Fibroblast of lung (primary cell): Measurements from ENCODE around the gene SRRM1. TPM values are rescaled to one million over a fixed set of nuclear protein-coding genes. Genes with fewer than 3 reads are reported as not detected.

ENCODE experiments used
- DNase-seq, 2 donors: peaks; one replicate each; pipeline versions ENCODE4 v3.0.0 to v3.0.0-alpha.2; 2010; ENCODE audit warnings: low read depth in 2 of 2
- H2AFZ ChIP-seq: 2 replicates; pipeline ENCODE4 v1.5.1; 2012; ENCODE audit warnings: low read length, control low read depth, inconsistent platforms
- H3K27ac ChIP-seq: 2 replicates; pipeline ENCODE4 v1.5.1; 2011; ENCODE audit warnings: low read length, control low read depth; ENCODE audit not compliant: insufficient read depth
- H3K27me3 ChIP-seq: 2 replicates; pipeline ENCODE4 v1.5.1; 2011; ENCODE audit warnings: mild to moderate bottlenecking, low read length; ENCODE audit not compliant: control insufficient read depth, insufficient read depth
- H3K36me3 ChIP-seq: 2 replicates; pipeline ENCODE4 v1.5.1; 2011; ENCODE audit warnings: low read length; ENCODE audit not compliant: control insufficient read depth, insufficient read depth
- H3K4me1 ChIP-seq: 2 replicates; pipeline ENCODE4 v1.5.1; 2011; ENCODE audit warnings: low read length; ENCODE audit not compliant: control insufficient read depth, insufficient read depth; ENCODE audit errors: extremely low read depth
- H3K4me2 ChIP-seq: 2 replicates; pipeline ENCODE4 v1.5.1; 2011; ENCODE audit warnings: low read length, control low read depth; ENCODE audit not compliant: insufficient read depth; ENCODE audit errors: extremely low read depth
- H3K4me3 ChIP-seq, 4 experiments: fragments of 200-600 bp in 1 of 4; sonication (generic) in 1 of 4; replicated peaks in 1 of 4; 2 replicates each; pipeline ENCODE4 v1.5.1; 2011 to 2016; ENCODE audit warnings: low read length in 4 of 4, low read depth in 3 of 4, mild to moderate bottlenecking in 3 of 4, control low read depth in 2 of 4, inconsistent platforms in 1 of 4, mixed read lengths in 1 of 4; ENCODE audit not compliant: insufficient read depth in 1 of 4; ENCODE audit errors: control extremely low read depth in 1 of 4
- H3K79me2 ChIP-seq: 2 replicates; pipeline ENCODE4 v1.5.1; 2012; ENCODE audit warnings: mild to moderate bottlenecking, low read length, inconsistent platforms; ENCODE audit not compliant: control insufficient read depth, insufficient read depth
- H3K9ac ChIP-seq: 2 replicates; pipeline ENCODE4 v1.5.1; 2011; ENCODE audit warnings: mild to moderate bottlenecking, low read length, control low read depth; ENCODE audit not compliant: insufficient read depth
- H3K9me3 ChIP-seq: 2 replicates; pipeline ENCODE4 v1.5.1; 2012; ENCODE audit warnings: low read depth, low read length; ENCODE audit not compliant: control insufficient read depth, insufficient read depth
- H4K20me1 ChIP-seq: 2 replicates; pipeline ENCODE4 v1.5.1; 2011; ENCODE audit warnings: low read length; ENCODE audit not compliant: control insufficient read depth, insufficient read depth; ENCODE audit errors: extremely low read depth
- CTCF ChIP-seq, 2 donors: IDR thresholded peaks in 1 of 2; conservative IDR thresholded peaks in 1 of 2; 1 replicate in 1 of 2; 2 replicates in 1 of 2; pipeline ENCODE4 v1.5.1; 2011 to 2012; ENCODE audit warnings: low read length in 2 of 2, control low read depth in 1 of 2, inconsistent platforms in 1 of 2, low read depth in 1 of 2, mild to moderate bottlenecking in 1 of 2
- EZH2 ChIP-seq: IDR thresholded peaks from 2 replicates; pipeline ENCODE4 v1.5.1; 2012; ENCODE audit warnings: low read length, control low read depth, mild to moderate bottlenecking; ENCODE audit errors: missing control alignments
- polyA plus RNA-seq, 2 donors: library from polyadenylated mRNA; depleted of rRNA in 1 of 2; stranded (reverse) in 1 of 2; unstranded in 1 of 2; fragments of >200 nt; gene quantifications; 2 replicates each; pipeline ENCODE4 v1.2.1, GENCODE V29; 2011 to 2012; ENCODE audit warnings: missing spikeins in 1 of 2
- total RNA-seq: library from RNA; depleted of rRNA; stranded (reverse); fragments of >200 nt; gene quantifications from 2 replicates; pipeline ENCODE4 v1.2.1, GENCODE V29; 2014

Gene SRRM1
- total and polyA plus RNA-seq, 2 donors (not counting 1 experiment from before 2014, with no cell fraction given), result 30.7 to 55.8 TPM

- TF ChIP-seq EZH2, result no peak
- TF ChIP-seq CTCF (conservative IDR thresholded peaks at IDR 0.05 in 1 of 2, IDR thresholded peaks at IDR 0.05 in 1 of 2; ENCODE audit: low read depth in 1 of 2, low read length in 2 of 2), result no peak
- no peaks in the 10 kb centered on the region for H4K20me1 ChIP-seq
These were observed 940 bp downstream of the SRRM1 start for GRCh38 chr1:24644100-24644384.

GRCh38 chr1:24648919-24649318 lies 5.8 kb downstream of the SRRM1 start:
- no peak for DNase-seq
- Histone ChIP-seq H3K27me3 (no peaks in the 10 kb centered on the region), H3K36me3 (peaks cover 19% of the 10 kb centered on the region), H3K79me2 (peaks cover 42% of the 10 kb centered on the region), H3K4me1 (peaks cover 2% of the 10 kb centered on the region), H3K9me3 (no peaks in the 10 kb centered on the region), H3K27ac (no peak overlapping the region), H3K9ac (no peak overlapping the region), H4K20me1 (no peaks in the 10 kb centered on the region), H3K4me2 (no peak overlapping the region), H2AFZ (no peak overlapping the region), H3K4me3 (no peak overlapping the region)
- TF ChIP-seq EZH2, result no peak
- no peak for TF ChIP-seq CTCF (conservative IDR thresholded peaks at IDR 0.05 in 1 of 2, IDR thresholded peaks at IDR 0.05 in 1 of 2; ENCODE audit: low read depth in 1 of 2, low read length in 2 of 2)

More at GRCh38 chr1:24644100-24644384, 940 bp downstream of the SRRM1 start:
- peak overlapping the region; percentile 96 for H3K4me2 ChIP-seq
- H2AFZ ChIP-seq, result no peak overlapping the region
- DNase-seq, result no peak
- no peaks in the 10 kb centered on the region for H3K27me3 ChIP-seq
- H3K9me3 ChIP-seq, result no peaks in the 10 kb centered on the region
- peaks cover 6% of the 10 kb centered on the region for H3K36me3 ChIP-seq
- H3K79me2 ChIP-seq, result peaks cover 46% of the 10 kb centered on the region
- peak overlapping the region; percentile 73 to 94 (median 87) for H3K4me3 ChIP-seq
- H3K4me1 ChIP-seq, result peaks cover 7% of the 10 kb centered on the region
- peak overlapping the region; percentile 94 for H3K9ac ChIP-seq
- H3K27ac ChIP-seq, result peak overlapping the region; percentile 87

GRCh38 chr1:24652382-24652781 lies 9.3 kb downstream of the SRRM1 start:
- peaks cover 16% of the 10 kb centered on the region for H3K79me2 ChIP-seq
- TF ChIP-seq CTCF (conservative IDR thresholded peaks at IDR 0.05 in 1 of 2, IDR thresholded peaks at IDR 0.05 in 1 of 2; ENCODE audit: low read depth in 1 of 2, low read length in 2 of 2) (no peak), EZH2 (no peak)
- no peak for DNase-seq
- no peaks in the 10 kb centered on the region for H3K9me3 ChIP-seq
- no peak overlapping the region for H2AFZ ChIP-seq
- H4K20me1 ChIP-seq, result no peaks in the 10 kb centered on the region
- H3K27ac ChIP-seq, result no peak overlapping the region
- no peaks in the 10 kb centered on the region for H3K4me1 ChIP-seq
- no peak overlapping the region for H3K4me3 ChIP-seq
- H3K9ac ChIP-seq, result no peak overlapping the region
- H3K36me3 ChIP-seq, result peaks cover 26% of the 10 kb centered on the region
- H3K4me2 ChIP-seq, result no peak overlapping the region
- no peaks in the 10 kb centered on the region for H3K27me3 ChIP-seq
